ENCODE measurements around the gene ANKRD44. TPM values are rescaled to one million over a fixed set of nuclear protein-coding genes. Genes with fewer than 3 reads are reported as not detected.

ANKRD44 gene
- total RNA-seq, 1 experiment from 2014 or later, result 0.68 TPM

- Mint-ChIP-seq H3K36me3 (no peaks in the 10 kb centered on the region), H3K4me1 (no peaks in the 10 kb centered on the region; the same call in 1 of the 2 replicates), H3K27me3 (ENCODE audit: low read depth) (no peaks in the 10 kb centered on the region), H3K27ac (no peak overlapping the region), H3K4me3 (no peak overlapping the region), H3K9me3 (peaks cover 8% of the 10 kb centered on the region; the same call in 1 of the 2 replicates)
- DNase-seq (ENCODE audit: low spot score) (no peak), ATAC-seq (no peak)
- TF ChIP-seq ELF4 (CRISPR knock-in tag; IDR thresholded peaks at IDR 0.05; ENCODE audit: low read depth) (no peak), GRHL2 (CRISPR knock-in tag; IDR thresholded peaks at IDR 0.05; ENCODE audit: insufficient replicate concordance, severe bottlenecking) (no peak), CREB1 (CRISPR knock-in tag; IDR thresholded peaks at IDR 0.05) (no peak), CREM (CRISPR knock-in tag; IDR thresholded peaks at IDR 0.05) (no peak), USF2 (CRISPR knock-in tag; IDR thresholded peaks at IDR 0.05) (no peak), ZBTB43 (CRISPR knock-in tag; IDR thresholded peaks at IDR 0.05) (no peak), PREB (CRISPR knock-in tag; IDR thresholded peaks at IDR 0.05; ENCODE audit: borderline replicate concordance) (no peak), CTCF (IDR thresholded peaks at IDR 0.05) (no peak), NFE2L1 (CRISPR knock-in tag; IDR thresholded peaks at IDR 0.05) (no peak), JAZF1 (CRISPR knock-in tag; IDR thresholded peaks at IDR 0.05) (no peak), JUN (CRISPR knock-in tag; IDR thresholded peaks at IDR 0.05) (no peak), ESRRA (CRISPR knock-in tag; IDR thresholded peaks at IDR 0.05; ENCODE audit: borderline replicate concordance) (no peak), E2F5 (CRISPR knock-in tag; IDR thresholded peaks at IDR 0.05) (no peak), E2F1 (CRISPR knock-in tag; IDR thresholded peaks at IDR 0.05) (no peak), HMGA2 (CRISPR knock-in tag; IDR thresholded peaks at IDR 0.05) (no peak), ZNF138 (CRISPR knock-in tag; conservative IDR thresholded peaks at IDR 0.05) (no peak), USF1 (CRISPR knock-in tag; IDR thresholded peaks at IDR 0.05) (no peak), ZNF263 (CRISPR knock-in tag; IDR thresholded peaks at IDR 0.05; ENCODE audit: low read depth) (no peak), STAT6 (CRISPR knock-in tag; conservative IDR thresholded peaks at IDR 0.05; ENCODE audit: low read depth) (no peak)
- ChIA-PET CTCF (no interaction called here), POLR2A (no interaction called here)
Observed at GRCh38 chr2:197327472-197328098, 17.0 kb upstream of the ANKRD44 start.
